B cell (primary cell): ENCODE measurements around the gene MYO16. TPM values are rescaled to one million over a fixed set of nuclear protein-coding genes. Genes with fewer than 3 reads are reported as not detected.

Experiments used
- ATAC-seq: fragments of 200-7000 bp; cut with Tn5 transposase; one replicate; pipeline ENCODE4 v1.10.0; 2021; ENCODE audit warnings: low read depth, mild to moderate bottlenecking, moderate number of reproducible peaks, moderate library complexity
- CTCF ChIA-PET: fragments of 350-600 bp; sonication (Branson Sonifier 250); formaldehyde crosslinking; loops from one replicate; lab custom pipeline; 2021; ENCODE audit warnings: antibody characterized with exemption, inconsistent platforms; lab: Charles Lee
- POLR2A ChIA-PET: fragments of 350-600 bp; sonication (Branson Sonifier 250); formaldehyde crosslinking; loops from one replicate; lab custom pipeline; 2021; ENCODE audit warnings: antibody characterized with exemption; lab: Charles Lee
- DNase-seq: peaks from one replicate; pipeline ENCODE4 v3.0.0; 2013
- H2AFZ ChIP-seq: 2 replicates; pipeline ENCODE4 v1.6.1; 2012; ENCODE audit warnings: mild to moderate bottlenecking, low read depth, low read length; ENCODE audit not compliant: insufficient read depth, poor library complexity, severe bottlenecking
- H3K27ac ChIP-seq, 2 donors: 1 replicate in 1 of 2; 2 replicates in 1 of 2; pipeline ENCODE4 v1.5.1; 2012 to 2013; ENCODE audit warnings: low read length in 2 of 2, mild to moderate bottlenecking in 2 of 2, moderate library complexity in 1 of 2
- H3K27me3 ChIP-seq, 4 experiments: fragments of 200-600 bp in 1 of 4; sonication (generic) in 1 of 4; replicated peaks in 1 of 4; 1 replicate in 2 of 4; 2 replicates in 2 of 4; pipeline versions ENCODE4 v1.6.1 to v1.7.0; 2013 to 2016; ENCODE audit warnings: low read length in 3 of 4, mild to moderate bottlenecking in 2 of 4, mixed read lengths in 1 of 4, moderate library complexity in 1 of 4; ENCODE audit not compliant: insufficient read depth in 4 of 4, control insufficient read depth in 3 of 4; ENCODE audit errors: control extremely low read depth in 1 of 4
- H3K36me3 ChIP-seq, 2 experiments: replicated peaks in 1 of 2; 1 replicate in 1 of 2; 2 replicates in 1 of 2; pipeline versions ENCODE4 v1.6.1 to v1.7.1; 2013; ENCODE audit warnings: low read length in 1 of 2; ENCODE audit not compliant: insufficient read depth in 2 of 2, control insufficient read depth in 1 of 2; ENCODE audit errors: control extremely low read depth in 1 of 2, extremely low read depth in 1 of 2
- H3K4me1 ChIP-seq, 2 donors: fragments of 200-600 bp in 1 of 2; sonication (generic) in 1 of 2; 1 replicate in 1 of 2; 2 replicates in 1 of 2; pipeline versions ENCODE4 v1.5.1 to v1.6.1; 2013 to 2017; ENCODE audit warnings: low read length in 2 of 2; ENCODE audit not compliant: control insufficient read depth in 2 of 2, insufficient read depth in 2 of 2
- H3K4me2 ChIP-seq: replicated peaks from 2 replicates; pipeline ENCODE3; 2012; ENCODE audit warnings: mild to moderate bottlenecking, low read depth, low read length; ENCODE audit not compliant: poor library complexity, severe bottlenecking
- H3K4me3 ChIP-seq, 5 experiments: fragments of 200-600 bp in 1 of 5; sonication (generic) in 1 of 5; 1 replicate in 3 of 5; 2 replicates in 2 of 5; pipeline versions ENCODE4 v1.5.1 to v1.7.0; 2011 to 2016; ENCODE audit warnings: low read length in 4 of 5, mild to moderate bottlenecking in 4 of 5, low read depth in 2 of 5, control low read depth in 1 of 5, moderate library complexity in 1 of 5; ENCODE audit not compliant: insufficient read depth in 1 of 5; ENCODE audit errors: control extremely low read depth in 1 of 5, extremely low read depth in 1 of 5
- H3K79me2 ChIP-seq: fragments of 200-600 bp; sonication (generic); one replicate; pipeline ENCODE4 v1.6.0; 2016; ENCODE audit warnings: low read length; ENCODE audit not compliant: control insufficient read depth, insufficient read depth
- H3K9ac ChIP-seq: fragments of 200-600 bp; sonication (generic); 2 replicates; pipeline ENCODE4 v1.6.1; 2017; ENCODE audit warnings: mild to moderate bottlenecking, low read length, moderate library complexity
- H3K9me3 ChIP-seq, 3 donors: one replicate each; pipeline versions ENCODE4 v1.6.1 to v1.7.1; 2013; ENCODE audit warnings: low read length in 2 of 3; ENCODE audit not compliant: control insufficient read depth in 2 of 3, insufficient read depth in 1 of 3; ENCODE audit errors: control extremely low read depth in 1 of 3
- H4K20me1 ChIP-seq: 2 replicates; pipeline ENCODE4 v1.6.0; 2012; ENCODE audit warnings: mild to moderate bottlenecking, low read length; ENCODE audit not compliant: insufficient read depth, control insufficient read depth, poor library complexity, severe bottlenecking
- H3K27ac Mint-ChIP-seq: one replicate; pipeline ENCODE4 v1.8.0; 2021; ENCODE audit warnings: mixed read lengths
- H3K27me3 Mint-ChIP-seq: one replicate; pipeline ENCODE4 v1.8.0; 2021; ENCODE audit warnings: mixed read lengths
- H3K4me1 Mint-ChIP-seq: one replicate; pipeline ENCODE4 v1.8.0; 2021; ENCODE audit warnings: mixed read lengths
- H3K4me3 Mint-ChIP-seq: one replicate; pipeline ENCODE4 v1.8.0; 2021; ENCODE audit warnings: mixed read lengths
- H3K9me3 Mint-ChIP-seq: one replicate; pipeline ENCODE4 v1.8.0; 2022; ENCODE audit warnings: mixed read lengths; ENCODE audit not compliant: insufficient read depth
- CTCF ChIP-seq: fragments of 200-600 bp; IDR thresholded peaks from one replicate; pipeline ENCODE4 v1.8.0; 2022; ENCODE audit warnings: antibody characterized with exemption, mild to moderate bottlenecking
- EZH2 ChIP-seq: IDR thresholded peaks from 2 replicates; pipeline ENCODE4 v1.6.1; 2012; ENCODE audit warnings: borderline replicate concordance, low read depth, mild to moderate bottlenecking, moderate library complexity, low read length; ENCODE audit not compliant: insufficient read depth, poor library complexity, severe bottlenecking
- WGBS: methylation state at CpG from one replicate; pipeline ENCODE4 v1.1.5; 2013; ENCODE audit warnings: missing lambda C conversion rate; ENCODE audit not compliant: insufficient coverage; 5-methylcytosine and 5-hydroxymethylcytosine counted together
- intact Hi-C: fragments of 100-400 bp; cut with micrococcal nuclease; formaldehyde crosslinking; loops from one replicate; pipeline ENCODE4 v1.10.0; 2022
- polyA plus RNA-seq: library from polyadenylated mRNA; depleted of rRNA; stranded (reverse); fragments of >200 nt; gene quantifications from 2 replicates; pipeline ENCODE4 v1.2.3, GENCODE V29; 2012
- total RNA-seq, 2 donors: library from RNA; stranded (reverse); fragments of 120-200 nt in 1 of 2; gene quantifications; 1 replicate in 1 of 2; 2 replicates in 1 of 2; pipeline versions ENCODE4 v1.2.3 to v1.2.4, GENCODE V29; 2013 to 2022

MYO16 gene
- total and polyA plus RNA-seq, 2 donors (not counting 1 experiment from before 2014, with no cell fraction given), result not detected

- Histone ChIP-seq H4K20me1 (no peaks in the 10 kb centered on the region), H3K27me3 (no peaks in the 10 kb centered on the region), H3K79me2 (no peaks in the 10 kb centered on the region), H3K4me3 (no peak overlapping the region), H2AFZ (no peak overlapping the region), H3K27ac (no peak overlapping the region), H3K36me3 (no peaks in the 10 kb centered on the region), H3K4me2 (no peak overlapping the region), H3K9ac (no peak overlapping the region), H3K9me3 (peaks cover 0 to 4% (median 0%) of the 10 kb centered on the region in 3 donors), H3K4me1 (no peaks in the 10 kb centered on the region)
- ChIA-PET POLR2A (no interaction called here), CTCF (no interaction called here)
- H3K27me3 Mint-ChIP-seq, result no peaks in the 10 kb centered on the region
- 100% methylated on average over 1 of the region's 1 CpG for WGBS
- TF ChIP-seq CTCF, result no peak
- no peak for TF ChIP-seq EZH2
- H3K4me1 Mint-ChIP-seq, result no peaks in the 10 kb centered on the region
- no peak overlapping the region for H3K27ac Mint-ChIP-seq
- no peaks in the 10 kb centered on the region for H3K9me3 Mint-ChIP-seq
- no peak overlapping the region for H3K4me3 Mint-ChIP-seq
- DNase-seq (no peak), ATAC-seq (no peak)
- intact Hi-C loops, result no loop called here
Measured at GRCh38 chr13:108618233-108618632, 11.2 kb upstream of the MYO16 start.

GRCh38 chr13:108621462-108621861 is 7.9 kb upstream of the MYO16 start:
- WGBS, result 82% methylated on average over 5 of the region's 7 CpGs
- Histone ChIP-seq H3K4me3 (no peak overlapping the region), H3K9me3 (peaks cover 0 to 4% (median 0%) of the 10 kb centered on the region in 3 donors), H3K79me2 (no peaks in the 10 kb centered on the region), H3K27me3 (no peaks in the 10 kb centered on the region), H3K4me1 (no peaks in the 10 kb centered on the region), H3K9ac (no peak overlapping the region), H3K27ac (no peak overlapping the region), H2AFZ (no peak overlapping the region), H3K36me3 (no peaks in the 10 kb centered on the region), H4K20me1 (no peaks in the 10 kb centered on the region), H3K4me2 (no peak overlapping the region)
- no peak overlapping the region for H3K27ac Mint-ChIP-seq
- no peaks in the 10 kb centered on the region for H3K27me3 Mint-ChIP-seq
- no peaks in the 10 kb centered on the region for H3K4me1 Mint-ChIP-seq
- intact Hi-C loops, result no loop called here
- ChIA-PET CTCF (no interaction called here), POLR2A (no interaction called here)
- H3K9me3 Mint-ChIP-seq, result peaks cover 6% of the 10 kb centered on the region
- TF ChIP-seq CTCF (no peak), EZH2 (no peak)
- DNase-seq (no peak), ATAC-seq (no peak)
- H3K4me3 Mint-ChIP-seq, result no peak overlapping the region
